Measurements from ENCODE around the gene NANOGP8. TPM values are rescaled to one million over a fixed set of nuclear protein-coding genes. Genes with fewer than 3 reads are reported as not detected.

Gene NANOGP8
- total RNA-seq, 2 experiments from 2014 or later = not detected

GRCh38 chr15:35055416-35056105 is 29.5 kb downstream of the NANOGP8 start:
- Mint-ChIP-seq H3K27ac (no peak overlapping the region), H3K36me3 (ENCODE audit: low read depth) (no peaks in the 10 kb centered on the region), H3K4me3 (no peak overlapping the region), H3K4me1 (ENCODE audit: low read depth) (no peaks in the 10 kb centered on the region), H3K27me3 (no peaks in the 10 kb centered on the region), H3K9me3 (no peaks in the 10 kb centered on the region)
- ChIA-PET POLR2A (no interaction called here), CTCF (interaction anchor here (0.6 to 1.5 kb wide), 2 partner anchors 22 to 49 kb away, joined by 3 read pairs; no protein-coding TSS in a partner anchor)
- intact Hi-C loops (cut with micrococcal nuclease) = no loop called here
- no peak for TF ChIP-seq CTCF (IDR thresholded peaks at IDR 0.05)
- ATAC-seq (no peak), DNase-seq (no peak)

- intact Hi-C loops (cut with micrococcal nuclease) = no loop called here
- ChIA-PET CTCF (no interaction called here), POLR2A (interaction anchor here (0.6 kb wide), 1 partner anchor 1537 kb away, joined by 3 read pairs; no protein-coding TSS in a partner anchor)
- TF ChIP-seq CTCF (IDR thresholded peaks at IDR 0.05) = no peak
- DNase-seq (no peak), ATAC-seq (no peak)
- Mint-ChIP-seq H3K4me1 (ENCODE audit: low read depth) (no peaks in the 10 kb centered on the region), H3K36me3 (ENCODE audit: low read depth) (no peaks in the 10 kb centered on the region), H3K9me3 (no peaks in the 10 kb centered on the region), H3K27me3 (no peaks in the 10 kb centered on the region), H3K27ac (no peak overlapping the region), H3K4me3 (no peak overlapping the region)
Measured at GRCh38 chr15:35054380-35054779, 30.7 kb downstream of the NANOGP8 start.

- no peaks in the 10 kb centered on the region for H3K9me3 Mint-ChIP-seq
- ATAC-seq = no peak
- intact Hi-C loops (cut with micrococcal nuclease) = no loop called here
Measured at GRCh38 chr15:35047996-35048395, 37.1 kb downstream of the NANOGP8 start.

GRCh38 chr15:35047528-35047927 is 37.6 kb downstream of the NANOGP8 start:
- no peaks in the 10 kb centered on the region for H3K9me3 Mint-ChIP-seq
- no peaks in the 10 kb centered on the region for H3K36me3 Mint-ChIP-seq (ENCODE audit: low read depth)
- no peaks in the 10 kb centered on the region for H3K27me3 Mint-ChIP-seq
- no peak overlapping the region for H3K4me3 Mint-ChIP-seq
- intact Hi-C loops (cut with micrococcal nuclease) = no loop called here
- ChIA-PET POLR2A (no interaction called here), CTCF (no interaction called here)
- ATAC-seq = no peak
- H3K4me1 Mint-ChIP-seq (ENCODE audit: low read depth) = peaks cover 4% of the 10 kb centered on the region
- no peak overlapping the region for H3K27ac Mint-ChIP-seq
- no peak for TF ChIP-seq CTCF (IDR thresholded peaks at IDR 0.05)
- DNase-seq = no peak

More at GRCh38 chr15:35047996-35048395, 37.1 kb downstream of the NANOGP8 start:
- peaks cover 4% of the 10 kb centered on the region for H3K4me1 Mint-ChIP-seq (ENCODE audit: low read depth)
- ChIA-PET CTCF (no interaction called here), POLR2A (no interaction called here)
- DNase-seq = no peak
- no peak overlapping the region for H3K27ac Mint-ChIP-seq
- no peak overlapping the region for H3K4me3 Mint-ChIP-seq
- H3K27me3 Mint-ChIP-seq = no peaks in the 10 kb centered on the region
- no peak for TF ChIP-seq CTCF (IDR thresholded peaks at IDR 0.05)
- H3K36me3 Mint-ChIP-seq (ENCODE audit: low read depth) = no peaks in the 10 kb centered on the region

- peaks cover 4% of the 10 kb centered on the region for H3K4me1 Mint-ChIP-seq (ENCODE audit: low read depth)
- no peaks in the 10 kb centered on the region for H3K9me3 Mint-ChIP-seq
- H3K36me3 Mint-ChIP-seq (ENCODE audit: low read depth) = no peaks in the 10 kb centered on the region
- ChIA-PET CTCF (no interaction called here), POLR2A (interaction anchor here (0.6 kb wide), 1 partner anchor 1027 kb away, joined by 4 read pairs; no protein-coding TSS in a partner anchor)
- intact Hi-C loops (cut with micrococcal nuclease) = no loop called here
- DNase-seq (no peak), ATAC-seq (no peak)
- no peak for TF ChIP-seq CTCF (IDR thresholded peaks at IDR 0.05)
- H3K27me3 Mint-ChIP-seq = no peaks in the 10 kb centered on the region
- peak overlapping the region; percentile 74 for H3K27ac Mint-ChIP-seq
- H3K4me3 Mint-ChIP-seq = no peak overlapping the region
Measured at GRCh38 chr15:35043373-35044095, 41.6 kb downstream of the NANOGP8 start.

Data from activated CD8-positive, alpha-beta T cell treated with anti-CD3 and anti-CD28 coated beads for 36 hours (primary cell).